Fibroblast of lung (primary cell): Measurements from ENCODE around the gene GRM4.

Experiments
- EZH2 ChIP-seq: IDR thresholded peaks from 2 replicates; pipeline ENCODE4 v1.5.1; 2012; ENCODE audit warnings: low read length, control low read depth, mild to moderate bottlenecking; ENCODE audit errors: missing control alignments
- TF ChIP-seq, protein P1 (sequence below), 2 donors: IDR thresholded peaks in 1 of 2; conservative IDR thresholded peaks in 1 of 2; 1 replicate in 1 of 2; 2 replicates in 1 of 2; pipeline ENCODE4 v1.5.1; 2011 to 2012; ENCODE audit warnings: low read length in 2 of 2, control low read depth in 1 of 2, inconsistent platforms in 1 of 2, low read depth in 1 of 2, mild to moderate bottlenecking in 1 of 2

DNA sequence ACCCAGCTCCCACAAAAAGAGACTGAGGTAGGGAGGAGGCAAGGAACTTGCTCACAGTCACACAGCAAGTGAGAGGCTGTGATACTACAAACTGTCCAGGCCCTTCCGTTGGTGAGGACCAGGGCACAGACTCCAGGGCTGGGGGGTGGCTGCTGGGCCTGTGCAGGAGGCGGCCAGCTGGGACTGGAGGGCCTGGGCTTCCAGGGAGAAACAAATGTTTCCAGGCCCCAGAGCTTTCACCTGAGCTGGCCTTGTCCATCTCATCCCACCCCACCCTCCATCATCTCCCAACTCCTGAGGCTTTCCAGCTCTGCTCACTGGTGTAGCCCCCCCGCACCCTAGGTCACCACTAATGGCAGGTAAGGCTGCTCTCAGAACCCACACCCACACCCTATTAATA is 86.0 kb downstream of the GRM4 start:
- TF ChIP-seq, protein P1, sequence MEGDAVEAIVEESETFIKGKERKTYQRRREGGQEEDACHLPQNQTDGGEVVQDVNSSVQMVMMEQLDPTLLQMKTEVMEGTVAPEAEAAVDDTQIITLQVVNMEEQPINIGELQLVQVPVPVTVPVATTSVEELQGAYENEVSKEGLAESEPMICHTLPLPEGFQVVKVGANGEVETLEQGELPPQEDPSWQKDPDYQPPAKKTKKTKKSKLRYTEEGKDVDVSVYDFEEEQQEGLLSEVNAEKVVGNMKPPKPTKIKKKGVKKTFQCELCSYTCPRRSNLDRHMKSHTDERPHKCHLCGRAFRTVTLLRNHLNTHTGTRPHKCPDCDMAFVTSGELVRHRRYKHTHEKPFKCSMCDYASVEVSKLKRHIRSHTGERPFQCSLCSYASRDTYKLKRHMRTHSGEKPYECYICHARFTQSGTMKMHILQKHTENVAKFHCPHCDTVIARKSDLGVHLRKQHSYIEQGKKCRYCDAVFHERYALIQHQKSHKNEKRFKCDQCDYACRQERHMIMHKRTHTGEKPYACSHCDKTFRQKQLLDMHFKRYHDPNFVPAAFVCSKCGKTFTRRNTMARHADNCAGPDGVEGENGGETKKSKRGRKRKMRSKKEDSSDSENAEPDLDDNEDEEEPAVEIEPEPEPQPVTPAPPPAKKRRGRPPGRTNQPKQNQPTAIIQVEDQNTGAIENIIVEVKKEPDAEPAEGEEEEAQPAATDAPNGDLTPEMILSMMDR (conservative IDR thresholded peaks at IDR 0.05 in 1 of 2, IDR thresholded peaks at IDR 0.05 in 1 of 2; ENCODE audit: low read depth in 1 of 2, low read length in 2 of 2) = no peak
- no peak for TF ChIP-seq EZH2
